ENCODE results near the gene MS4A3. TPM values are rescaled to one million over a fixed set of nuclear protein-coding genes. Genes with fewer than 3 reads are reported as not detected.

The MS4A3 gene
- total and polyA plus RNA-seq, 2 of the 4 experiments (the other 2 are of a cell fraction) = not detected

DNA sequence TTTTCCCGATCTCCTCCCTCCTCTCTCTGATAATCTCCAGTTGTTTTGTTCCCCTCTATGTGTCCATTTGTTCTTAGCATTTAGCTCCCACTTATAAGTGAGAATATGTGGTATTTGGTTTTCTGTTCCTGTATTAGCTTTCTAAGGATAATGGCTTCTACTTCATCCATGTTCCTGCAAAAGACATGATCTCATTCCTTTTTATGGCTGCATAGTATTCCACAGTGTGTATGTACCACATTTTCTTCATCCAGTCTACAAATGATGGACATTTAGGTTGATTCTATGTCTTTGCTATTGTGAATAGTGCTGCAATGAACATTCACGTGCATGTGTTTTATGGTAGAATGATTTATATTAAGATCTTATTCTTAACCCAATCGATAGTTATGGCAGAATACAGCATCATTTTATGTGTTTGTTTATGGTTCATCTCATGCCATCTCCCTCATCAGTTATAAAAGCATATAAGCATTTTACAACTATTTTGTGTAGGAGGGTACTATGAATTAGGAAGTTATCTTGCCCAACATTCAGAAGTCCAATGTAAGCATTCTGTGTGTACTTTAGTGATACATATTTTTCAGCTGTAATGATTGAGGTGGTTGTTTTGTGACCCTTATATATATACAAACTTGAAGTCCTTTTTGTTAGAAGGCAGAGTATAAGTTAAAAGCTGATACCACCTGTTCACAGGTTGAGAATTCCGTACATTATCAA lies 3.2 kb downstream of the MS4A3 start:
- H4K91ac ChIP-seq (ENCODE audit: insufficient read depth, low read depth, low read length) = no peak overlapping the region
- H2BK20ac ChIP-seq (ENCODE audit: low read depth, low read length) = no peak overlapping the region
- H3K79me1 ChIP-seq (ENCODE audit: low read depth in 1 of 2, low read length in 2 of 2) = no peaks in the 10 kb centered on the region
- H4K5ac ChIP-seq (ENCODE audit: low read depth, low read length) = no peak overlapping the region
- H2AK5ac ChIP-seq (ENCODE audit: low read depth, low read length) = no peak overlapping the region
- H3K18ac ChIP-seq (ENCODE audit: low read depth, low read length) = no peak overlapping the region
- no peaks in the 10 kb centered on the region for H3K4me1 ChIP-seq (ENCODE audit: control insufficient read depth, insufficient read depth, low read length)
- H3K36me3 ChIP-seq (ENCODE audit: control insufficient read depth, insufficient read depth, low read length) = no peaks in the 10 kb centered on the region
- ChIA-PET POLR2A (ENCODE audit: unreplicated experiment) (no interaction called here), CTCF (no interaction called here)
- no peak overlapping the region for H3K4me2 ChIP-seq (ENCODE audit: low read depth, low read length)
- H3K56ac ChIP-seq (ENCODE audit: extremely low read depth, insufficient read depth, low read length) = no peak overlapping the region
- TF ChIP-seq, protein P1, sequence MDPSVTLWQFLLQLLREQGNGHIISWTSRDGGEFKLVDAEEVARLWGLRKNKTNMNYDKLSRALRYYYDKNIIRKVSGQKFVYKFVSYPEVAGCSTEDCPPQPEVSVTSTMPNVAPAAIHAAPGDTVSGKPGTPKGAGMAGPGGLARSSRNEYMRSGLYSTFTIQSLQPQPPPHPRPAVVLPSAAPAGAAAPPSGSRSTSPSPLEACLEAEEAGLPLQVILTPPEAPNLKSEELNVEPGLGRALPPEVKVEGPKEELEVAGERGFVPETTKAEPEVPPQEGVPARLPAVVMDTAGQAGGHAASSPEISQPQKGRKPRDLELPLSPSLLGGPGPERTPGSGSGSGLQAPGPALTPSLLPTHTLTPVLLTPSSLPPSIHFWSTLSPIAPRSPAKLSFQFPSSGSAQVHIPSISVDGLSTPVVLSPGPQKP (IDR thresholded peaks at IDR 0.05; ENCODE audit: borderline replicate concordance, low read depth, low read length) = no peak
- TF ChIP-seq NFE2L2 (IDR thresholded peaks at IDR 0.05; ENCODE audit: low read depth, low read length) (no peak), RAD21 (IDR thresholded peaks at IDR 0.05; ENCODE audit: low read length) (no peak), RCOR1 (IDR thresholded peaks at IDR 0.05; ENCODE audit: insufficient replicate concordance, low read length) (no peak), MAZ (IDR thresholded peaks at IDR 0.05; ENCODE audit: borderline replicate concordance, low read depth, low read length) (no peak), CEBPB (IDR thresholded peaks at IDR 0.05; ENCODE audit: low read depth, low read length) (no peak), FOS (IDR thresholded peaks at IDR 0.05; ENCODE audit: low read depth, low read length) (no peak), MXI1 (IDR thresholded peaks at IDR 0.05; ENCODE audit: borderline replicate concordance, low read depth, low read length) (no peak), MAFK (IDR thresholded peaks at IDR 0.05; ENCODE audit: low read depth, low read length) (no peak), CHD1 (IDR thresholded peaks at IDR 0.05; ENCODE audit: low read depth, low read length) (no peak)
- TF ChIP-seq, protein P2, sequence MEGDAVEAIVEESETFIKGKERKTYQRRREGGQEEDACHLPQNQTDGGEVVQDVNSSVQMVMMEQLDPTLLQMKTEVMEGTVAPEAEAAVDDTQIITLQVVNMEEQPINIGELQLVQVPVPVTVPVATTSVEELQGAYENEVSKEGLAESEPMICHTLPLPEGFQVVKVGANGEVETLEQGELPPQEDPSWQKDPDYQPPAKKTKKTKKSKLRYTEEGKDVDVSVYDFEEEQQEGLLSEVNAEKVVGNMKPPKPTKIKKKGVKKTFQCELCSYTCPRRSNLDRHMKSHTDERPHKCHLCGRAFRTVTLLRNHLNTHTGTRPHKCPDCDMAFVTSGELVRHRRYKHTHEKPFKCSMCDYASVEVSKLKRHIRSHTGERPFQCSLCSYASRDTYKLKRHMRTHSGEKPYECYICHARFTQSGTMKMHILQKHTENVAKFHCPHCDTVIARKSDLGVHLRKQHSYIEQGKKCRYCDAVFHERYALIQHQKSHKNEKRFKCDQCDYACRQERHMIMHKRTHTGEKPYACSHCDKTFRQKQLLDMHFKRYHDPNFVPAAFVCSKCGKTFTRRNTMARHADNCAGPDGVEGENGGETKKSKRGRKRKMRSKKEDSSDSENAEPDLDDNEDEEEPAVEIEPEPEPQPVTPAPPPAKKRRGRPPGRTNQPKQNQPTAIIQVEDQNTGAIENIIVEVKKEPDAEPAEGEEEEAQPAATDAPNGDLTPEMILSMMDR (conservative IDR thresholded peaks at IDR 0.05; ENCODE audit: low read depth, low read length) = no peak
- TF ChIP-seq, protein P3, sequence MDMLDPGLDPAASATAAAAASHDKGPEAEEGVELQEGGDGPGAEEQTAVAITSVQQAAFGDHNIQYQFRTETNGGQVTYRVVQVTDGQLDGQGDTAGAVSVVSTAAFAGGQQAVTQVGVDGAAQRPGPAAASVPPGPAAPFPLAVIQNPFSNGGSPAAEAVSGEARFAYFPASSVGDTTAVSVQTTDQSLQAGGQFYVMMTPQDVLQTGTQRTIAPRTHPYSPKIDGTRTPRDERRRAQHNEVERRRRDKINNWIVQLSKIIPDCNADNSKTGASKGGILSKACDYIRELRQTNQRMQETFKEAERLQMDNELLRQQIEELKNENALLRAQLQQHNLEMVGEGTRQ (IDR thresholded peaks at IDR 0.05; ENCODE audit: low read depth, low read length) = no peak
- no peaks in the 10 kb centered on the region for H3K27me3 ChIP-seq (ENCODE audit: control insufficient read depth, insufficient read depth, low read length)
- no peak overlapping the region for H3K27ac ChIP-seq (ENCODE audit: insufficient read depth, low read length)
- H4K8ac ChIP-seq (ENCODE audit: low read depth in 2 of 2, low read length in 2 of 2) = no peak overlapping the region
- no peak overlapping the region for H2BK120ac ChIP-seq (ENCODE audit: low read depth, low read length)
- no peak for DNase-seq
- in situ Hi-C loops (cut with MboI; ENCODE audit: low sequenced_read_pairs) = no loop called here
- no peak for ATAC-seq (ENCODE audit: low read depth)
- H3K4ac ChIP-seq (ENCODE audit: low read depth, low read length) = no peak overlapping the region
- H3K4me3 ChIP-seq (ENCODE audit: insufficient read depth, low read depth, low read length) = no peak overlapping the region
- H2AFZ ChIP-seq (replicated peaks; ENCODE audit: low read length, poor library complexity) = no peak overlapping the region
- no peak overlapping the region for H3K9ac ChIP-seq (ENCODE audit: low read depth, low read length)
- H4K20me1 ChIP-seq (ENCODE audit: insufficient read depth, low read length) = no peaks in the 10 kb centered on the region
- H3K9me3 ChIP-seq (ENCODE audit: control insufficient read depth, insufficient read depth, low read length) = peaks cover 4% of the 10 kb centered on the region
- no peaks in the 10 kb centered on the region for H3K9me1 ChIP-seq (ENCODE audit: insufficient read depth, low read length)
- no peak overlapping the region for H2AK9ac ChIP-seq (replicated peaks; ENCODE audit: low read depth, low read length, poor library complexity)
- dilution Hi-C loops (cut with HindIII; ENCODE audit: low sequenced_read_pairs, unreplicated experiment) = no loop called here
- no peak overlapping the region for H2BK15ac ChIP-seq (ENCODE audit: low read depth, low read length)
- intact Hi-C loops (cut with micrococcal nuclease) = no loop called here
- no TSS peak for BruUV-seq (replicated peaks)
- no peak overlapping the region for H3K23ac ChIP-seq (ENCODE audit: low read depth, low read length)
- H2BK5ac ChIP-seq (ENCODE audit: low read depth, low read length, poor library complexity, severe bottlenecking) = no peak overlapping the region
- no CpG with 5 or more reads among the region's 4 CpGs for WGBS, 2 experiments (ENCODE audit: extremely low coverage in 2 of 2, insufficient read length in 1 of 2)
- no peak overlapping the region for H3K14ac ChIP-seq (replicated peaks; ENCODE audit: low read depth, low read length)
